Memory B cell (primary cell): ENCODE data around the gene ASB2.
A peak's percentile ranks its signal among the peaks of the same experiment; 100 is the strongest.

Experiments used
- ATAC-seq: fragments of 150-1000 bp; cut with Tn5 transposase; 2 replicates; pipeline ENCODE4 v1.10.0; 2021; ENCODE audit warnings: low read depth, mild to moderate bottlenecking, moderate library complexity
- DNase-seq, 2 donors: peaks; one replicate each; pipeline ENCODE4 v3.0.0; 2022; ENCODE audit warnings: low spot score in 2 of 2
- H3K27ac Mint-ChIP-seq: one replicate; pipeline ENCODE4 v1.8.0; 2022; ENCODE audit warnings: mild to moderate bottlenecking, moderate library complexity, mixed read lengths
- H3K27me3 Mint-ChIP-seq: one replicate; pipeline ENCODE4 v1.8.0; 2022; ENCODE audit warnings: mixed read lengths
- H3K36me3 Mint-ChIP-seq: one replicate; pipeline ENCODE4 v1.8.0; 2022; ENCODE audit warnings: mild to moderate bottlenecking, mixed read lengths
- H3K4me1 Mint-ChIP-seq: one replicate; pipeline ENCODE4 v1.8.0; 2022; ENCODE audit warnings: mixed read lengths
- H3K4me3 Mint-ChIP-seq: one replicate; pipeline ENCODE4 v1.8.0; 2022; ENCODE audit warnings: mild to moderate bottlenecking, moderate library complexity, mixed read lengths
- H3K9me3 Mint-ChIP-seq: one replicate; pipeline ENCODE4 v1.8.0; 2022; ENCODE audit warnings: mixed read lengths

Gene ASB2

DNA sequence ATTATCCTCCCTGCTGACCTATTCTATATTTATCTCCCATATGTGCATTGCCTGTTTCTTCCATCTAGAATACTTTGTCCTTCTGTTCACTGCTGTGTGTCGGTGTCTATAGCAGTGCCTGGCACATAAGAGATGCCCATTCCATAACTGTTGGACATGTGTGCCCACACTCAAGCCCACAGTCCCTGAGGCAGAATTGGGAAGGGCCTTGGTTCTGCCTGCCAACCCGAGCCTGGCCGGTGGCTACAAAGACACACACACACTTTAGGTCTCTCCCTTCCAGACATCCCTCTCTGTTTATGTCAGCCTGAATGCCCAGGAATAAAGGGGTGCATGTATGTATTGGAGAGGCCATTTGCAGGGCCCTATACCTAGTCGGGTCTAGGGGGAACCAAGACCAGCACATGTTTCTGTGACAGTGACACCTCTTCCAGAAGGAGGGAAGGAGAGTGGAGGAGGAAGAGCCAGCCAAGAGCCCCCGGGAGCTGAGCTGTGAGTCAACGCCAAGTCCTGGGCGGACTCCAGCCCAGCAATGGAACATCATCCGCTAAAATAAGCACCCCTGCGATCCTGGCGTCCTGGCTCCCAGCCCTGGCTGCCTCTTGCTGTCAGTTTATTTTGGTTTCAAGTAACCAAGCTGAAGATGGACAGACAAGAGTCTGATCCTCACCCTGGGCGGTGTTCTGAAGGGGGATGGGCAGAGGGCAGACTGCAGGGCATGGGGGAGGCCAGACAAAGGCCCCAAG, 4.3 kb upstream of the ASB2 start:
- H3K4me1 Mint-ChIP-seq: peaks cover 17% of the 10 kb centered on the region
- no peak overlapping the region for H3K27ac Mint-ChIP-seq
- peaks cover 4% of the 10 kb centered on the region for H3K36me3 Mint-ChIP-seq
- ATAC-seq: no peak
- peaks cover 28% of the 10 kb centered on the region for H3K27me3 Mint-ChIP-seq
- H3K4me3 Mint-ChIP-seq: no peak overlapping the region
- peaks cover 5% of the 10 kb centered on the region for H3K9me3 Mint-ChIP-seq
- no peak for DNase-seq

DNA sequence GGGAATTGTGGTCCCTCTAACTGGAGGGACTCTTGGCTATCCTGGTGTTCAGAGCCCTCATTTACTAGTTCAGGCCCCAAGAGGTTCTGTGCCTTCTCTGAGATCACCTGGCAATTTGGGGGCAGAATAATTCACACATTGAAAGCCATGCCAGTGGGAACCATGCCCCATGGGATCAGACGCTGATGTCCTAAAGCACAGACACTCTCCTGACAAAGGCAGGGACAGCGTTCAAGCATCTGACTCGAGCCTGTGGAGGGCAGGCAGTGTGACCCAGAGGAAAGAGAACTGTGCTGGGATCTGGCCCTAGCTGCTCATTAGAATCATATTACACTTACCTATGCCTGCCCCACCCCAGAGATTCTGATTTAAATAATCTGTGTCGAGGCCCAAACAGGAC, 2.4 kb upstream of the ASB2 start:
- Mint-ChIP-seq H3K36me3 (peaks cover 4% of the 10 kb centered on the region), H3K4me1 (peaks cover 19% of the 10 kb centered on the region), H3K27ac (no peak overlapping the region), H3K9me3 (peaks cover 5% of the 10 kb centered on the region), H3K27me3 (peaks cover 26% of the 10 kb centered on the region), H3K4me3 (no peak overlapping the region)
- ATAC-seq: no peak
- no peak for DNase-seq

DNA sequence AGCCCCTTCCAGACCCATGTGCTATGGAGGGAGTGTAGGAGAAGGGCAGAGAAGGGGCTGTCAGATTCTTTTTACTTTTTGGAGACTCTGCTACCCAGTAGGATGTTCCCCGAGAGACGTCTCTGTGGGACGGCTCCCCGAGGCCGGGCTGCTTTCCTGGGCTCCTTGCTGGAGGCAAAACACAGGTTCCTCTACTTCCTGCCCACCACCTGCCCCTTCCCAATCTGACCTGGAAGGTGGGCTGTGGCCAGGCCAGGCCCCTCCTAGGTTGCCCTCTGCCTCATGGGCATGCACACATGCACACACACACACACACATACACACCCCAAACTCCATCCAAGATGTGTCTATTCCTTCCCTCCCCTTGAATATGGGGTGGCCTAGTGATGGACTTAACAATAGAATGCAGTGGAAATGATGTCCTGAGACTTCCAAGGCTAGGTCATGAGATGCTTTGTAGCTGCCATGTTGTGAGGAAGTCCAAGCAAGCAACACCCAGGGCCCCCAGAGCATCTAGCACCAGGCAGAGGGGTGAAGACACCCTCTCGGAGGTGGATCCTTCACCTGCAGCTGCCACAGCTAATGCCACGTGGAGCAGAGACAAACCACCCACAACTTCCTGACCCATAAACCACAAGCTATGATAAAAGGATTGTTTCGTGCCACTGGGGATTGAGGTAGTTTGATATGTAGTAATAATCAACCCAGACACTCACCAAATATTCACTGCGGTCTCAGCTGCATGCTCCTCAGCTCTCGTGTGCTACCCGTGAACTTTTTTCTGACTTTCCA, 1.6 kb upstream of the ASB2 start:
- no peak overlapping the region for H3K27ac Mint-ChIP-seq
- H3K4me3 Mint-ChIP-seq: no peak overlapping the region
- ATAC-seq (peak; percentile 97), DNase-seq (peak in 1 of 2 donors; percentile 57)
- peaks cover 22% of the 10 kb centered on the region for H3K27me3 Mint-ChIP-seq
- peaks cover 5% of the 10 kb centered on the region for H3K9me3 Mint-ChIP-seq
- H3K4me1 Mint-ChIP-seq: peaks cover 19% of the 10 kb centered on the region
- H3K36me3 Mint-ChIP-seq: peaks cover 4% of the 10 kb centered on the region

DNA sequence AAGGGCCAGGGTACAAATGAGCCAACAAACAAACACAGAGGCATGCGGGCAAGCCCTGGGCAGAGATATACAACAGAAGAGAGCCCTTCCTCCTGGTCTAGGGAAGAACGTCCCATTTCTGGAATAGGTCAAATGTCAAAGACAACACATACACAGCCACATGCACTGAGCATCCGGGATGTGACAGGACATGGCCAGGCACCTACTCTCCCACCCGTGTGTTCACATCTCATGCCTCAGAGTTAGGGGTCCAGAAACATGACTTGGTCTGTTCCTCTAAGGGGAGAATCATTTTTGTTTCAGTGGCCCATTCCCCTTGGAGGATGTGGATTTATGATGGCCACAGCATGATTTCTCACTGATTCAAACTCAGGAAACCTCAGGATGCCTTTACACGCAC, 801 bp upstream of the ASB2 start:
- Mint-ChIP-seq H3K27me3 (peaks cover 21% of the 10 kb centered on the region), H3K4me1 (peaks cover 19% of the 10 kb centered on the region), H3K36me3 (peaks cover 4% of the 10 kb centered on the region), H3K9me3 (peaks cover 5% of the 10 kb centered on the region), H3K27ac (no peak overlapping the region), H3K4me3 (no peak overlapping the region)
- ATAC-seq (no peak), DNase-seq (no peak)

DNA sequence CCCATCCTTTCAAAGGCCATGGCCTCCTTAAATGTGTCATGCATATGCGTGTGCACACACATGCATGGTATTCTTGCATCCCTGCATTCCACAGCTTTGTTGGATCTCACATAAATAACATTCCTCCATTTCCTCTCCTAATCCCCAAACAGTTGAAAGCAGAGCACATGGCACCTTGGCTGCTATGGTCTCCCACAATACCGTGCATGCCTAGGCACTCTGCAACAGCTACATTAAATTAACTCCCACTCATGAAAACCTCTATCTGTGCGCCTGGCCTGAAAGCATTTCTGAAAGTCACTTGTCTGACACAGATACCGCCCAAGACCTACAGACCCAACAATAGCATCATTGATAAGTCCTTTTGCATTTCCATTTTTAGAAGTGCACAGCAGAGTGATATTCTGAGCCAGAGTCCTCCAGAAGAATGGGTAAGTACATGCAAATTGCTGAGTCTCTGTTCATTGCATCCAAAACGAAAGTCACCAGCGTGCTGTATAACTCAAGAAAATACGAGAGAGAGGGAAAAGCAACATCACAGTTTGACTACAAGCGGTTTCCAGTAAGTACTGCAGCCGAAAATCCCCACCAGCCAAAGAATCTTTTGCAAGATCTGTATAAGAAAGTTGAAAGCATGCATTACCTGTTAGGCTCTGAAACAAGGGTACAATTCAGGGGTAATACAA, 436 bp downstream of the ASB2 start:
- peak overlapping the region; percentile 60 for H3K4me3 Mint-ChIP-seq
- no peak overlapping the region for H3K27ac Mint-ChIP-seq
- peaks cover 28% of the 10 kb centered on the region for H3K4me1 Mint-ChIP-seq
- H3K9me3 Mint-ChIP-seq: peaks cover 5% of the 10 kb centered on the region
- DNase-seq (no peak), ATAC-seq (no peak)
- peaks cover 18% of the 10 kb centered on the region for H3K27me3 Mint-ChIP-seq
- peaks cover 4% of the 10 kb centered on the region for H3K36me3 Mint-ChIP-seq

DNA sequence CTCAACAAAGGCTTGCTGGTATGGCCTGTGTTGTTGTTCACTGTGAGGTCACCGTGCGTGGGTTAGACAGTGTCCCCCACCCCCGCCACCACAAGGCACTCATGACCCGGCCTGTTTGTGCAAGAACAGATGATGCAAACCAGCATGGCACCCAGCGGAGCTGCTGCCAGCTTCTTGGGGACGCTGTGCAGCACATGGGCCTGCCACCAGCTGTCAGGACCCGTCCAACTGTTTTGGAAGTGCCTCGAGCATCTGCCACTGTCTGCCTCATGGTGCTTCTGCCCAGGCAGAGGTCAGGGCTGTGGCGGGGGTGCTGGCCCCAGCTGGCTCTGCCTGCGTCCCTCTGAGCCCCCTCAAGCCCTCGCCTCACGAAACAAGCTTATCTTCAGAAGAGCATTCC, 1.5 kb downstream of the ASB2 start:
- Mint-ChIP-seq H3K4me1 (peaks cover 35% of the 10 kb centered on the region), H3K27me3 (peaks cover 12% of the 10 kb centered on the region), H3K36me3 (peaks cover 4% of the 10 kb centered on the region), H3K4me3 (no peak overlapping the region), H3K9me3 (peaks cover 5% of the 10 kb centered on the region), H3K27ac (no peak overlapping the region)
- no peak for DNase-seq
- no peak for ATAC-seq

DNA sequence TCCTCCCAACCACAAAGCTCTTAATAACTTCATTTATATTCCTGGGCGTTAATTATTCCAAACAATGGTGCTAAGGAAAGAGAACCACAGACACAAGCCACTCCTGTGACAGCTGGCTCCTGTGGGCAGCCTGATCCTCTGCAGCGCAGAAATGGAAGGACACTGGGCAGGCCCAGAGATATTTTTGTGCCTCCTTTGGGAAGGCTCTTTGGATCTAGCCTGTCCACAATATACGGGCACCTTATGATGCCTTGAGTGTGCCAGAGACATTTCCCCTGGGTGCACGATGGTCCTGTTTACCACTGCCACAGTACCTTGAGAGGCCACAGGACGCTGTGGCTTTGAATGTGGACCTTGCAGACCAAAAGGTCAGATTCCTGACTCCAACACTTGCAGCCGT, 2.1 kb downstream of the ASB2 start:
- Mint-ChIP-seq H3K27ac (no peak overlapping the region), H3K36me3 (peaks cover 4% of the 10 kb centered on the region), H3K4me3 (no peak overlapping the region), H3K4me1 (peaks cover 35% of the 10 kb centered on the region), H3K27me3 (peaks cover 12% of the 10 kb centered on the region), H3K9me3 (peaks cover 5% of the 10 kb centered on the region)
- ATAC-seq (no peak), DNase-seq (no peak)

DNA sequence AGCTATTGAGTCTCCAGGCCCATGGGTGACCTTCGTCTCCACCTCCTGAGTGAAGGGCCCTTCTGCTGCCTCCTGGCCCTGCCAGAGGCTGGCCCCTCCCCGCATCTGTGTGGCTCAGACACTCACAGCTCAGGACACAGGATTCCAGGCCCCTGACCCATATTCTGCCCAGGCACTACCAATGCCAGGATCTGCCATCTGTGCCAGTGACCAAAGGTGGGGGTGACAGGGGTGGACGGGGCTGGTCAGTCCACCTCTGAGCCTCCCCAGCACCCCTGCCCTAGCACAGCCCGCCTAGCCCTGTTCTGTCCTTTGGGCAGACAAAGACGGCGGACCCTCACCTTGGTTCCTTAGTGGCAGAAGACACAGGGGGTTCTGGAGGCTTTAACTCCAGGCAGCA, 2.8 kb downstream of the ASB2 start:
- ATAC-seq (no peak), DNase-seq (no peak)
- Mint-ChIP-seq H3K27ac (no peak overlapping the region), H3K4me3 (no peak overlapping the region), H3K9me3 (peaks cover 5% of the 10 kb centered on the region), H3K36me3 (peaks cover 4% of the 10 kb centered on the region), H3K27me3 (peaks cover 12% of the 10 kb centered on the region), H3K4me1 (peaks cover 40% of the 10 kb centered on the region)

DNA sequence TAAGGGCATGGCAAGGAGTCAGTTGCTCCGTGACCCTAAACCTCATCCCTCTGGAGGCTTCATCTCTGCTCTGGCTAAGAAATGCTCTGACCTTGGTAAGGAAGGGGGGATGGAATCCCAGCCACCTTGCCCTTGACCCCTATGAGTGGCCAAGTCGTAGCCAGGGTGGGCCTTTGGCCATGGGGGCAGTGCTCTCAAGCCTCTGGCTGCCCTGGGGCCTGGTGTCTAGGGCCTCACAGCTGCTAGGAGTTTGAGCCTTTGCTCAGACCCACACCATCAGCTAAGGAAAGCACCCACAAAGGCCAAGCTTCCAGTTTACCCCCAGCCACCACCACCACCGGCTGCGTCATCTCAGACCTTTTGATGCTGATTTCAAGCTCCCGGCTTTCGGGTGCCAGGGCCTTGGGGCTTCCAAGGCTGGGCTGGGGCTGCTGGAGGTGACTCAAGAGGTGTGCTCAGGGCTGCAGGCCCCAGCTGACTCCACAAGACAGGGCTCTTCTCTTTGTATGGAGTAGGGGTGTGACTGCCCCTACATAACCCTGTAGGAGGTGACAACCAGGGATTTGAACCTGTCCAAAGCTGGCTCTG, 3.7 kb downstream of the ASB2 start:
- H3K27ac Mint-ChIP-seq: no peak overlapping the region
- H3K4me1 Mint-ChIP-seq: peaks cover 45% of the 10 kb centered on the region
- peaks cover 12% of the 10 kb centered on the region for H3K27me3 Mint-ChIP-seq
- peaks cover 4% of the 10 kb centered on the region for H3K36me3 Mint-ChIP-seq
- DNase-seq: no peak
- peaks cover 5% of the 10 kb centered on the region for H3K9me3 Mint-ChIP-seq
- no peak overlapping the region for H3K4me3 Mint-ChIP-seq
- no peak for ATAC-seq

DNA sequence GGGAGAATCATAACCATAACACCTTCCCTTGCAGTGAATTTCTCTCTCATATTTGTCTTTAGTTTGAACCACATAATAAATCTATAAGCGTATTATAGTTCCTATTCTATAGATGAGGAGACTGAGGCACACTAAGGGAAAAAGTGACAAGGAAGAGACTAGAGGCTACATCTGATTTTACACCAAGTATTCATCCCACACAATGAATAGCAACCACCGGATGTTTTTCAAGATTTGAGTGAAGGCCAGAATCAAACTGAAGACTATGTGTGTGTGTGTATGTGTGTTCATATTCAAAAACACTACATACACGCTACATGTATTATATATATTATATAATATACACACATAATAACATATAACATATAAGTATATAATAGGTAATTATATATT, 4.7 kb downstream of the ASB2 start:
- DNase-seq (no peak), ATAC-seq (no peak)
- Mint-ChIP-seq H3K36me3 (peaks cover 2% of the 10 kb centered on the region), H3K27ac (peak overlapping the region; percentile 75), H3K4me1 (peaks cover 42% of the 10 kb centered on the region), H3K4me3 (peak overlapping the region; percentile 92), H3K9me3 (peaks cover 1% of the 10 kb centered on the region), H3K27me3 (peaks cover 9% of the 10 kb centered on the region)

DNA sequence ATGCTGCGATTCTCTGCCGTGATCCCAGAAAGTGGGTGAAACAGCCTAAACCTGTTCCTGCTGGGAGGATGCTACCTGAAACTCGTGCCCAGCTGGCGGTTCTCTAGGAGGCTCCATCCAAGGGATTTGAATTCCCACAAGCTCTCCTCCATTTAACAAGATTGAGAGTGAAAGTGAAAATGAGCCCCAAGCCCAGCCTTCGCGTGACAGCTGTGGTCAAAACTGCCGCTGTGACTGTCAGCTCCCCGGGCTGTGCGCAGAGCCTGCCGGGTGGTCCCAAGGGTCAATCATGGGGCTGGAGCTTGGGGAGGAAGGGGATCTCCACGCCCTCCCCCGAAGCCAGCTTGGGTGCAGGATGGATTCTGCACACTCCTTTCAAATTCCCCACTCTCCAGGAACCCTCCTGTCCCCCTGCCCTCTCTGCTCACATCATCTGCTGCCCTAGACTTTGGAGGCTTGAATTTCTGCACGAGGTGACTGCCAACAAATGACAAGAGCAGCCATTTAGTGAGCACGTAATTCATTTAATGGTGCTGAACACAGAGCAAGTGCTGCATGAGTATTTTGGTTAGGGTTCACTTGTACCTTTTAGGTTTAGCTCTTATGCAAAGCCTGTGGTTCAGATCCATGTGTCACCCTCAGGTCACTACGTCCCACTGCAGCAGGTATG, 5.3 kb downstream of the ASB2 start:
- no peaks in the 10 kb centered on the region for H3K9me3 Mint-ChIP-seq
- H3K4me3 Mint-ChIP-seq: peak overlapping the region; percentile 92
- H3K4me1 Mint-ChIP-seq: peaks cover 39% of the 10 kb centered on the region
- peak; percentile 47 for ATAC-seq
- peaks cover 6% of the 10 kb centered on the region for H3K27me3 Mint-ChIP-seq
- peak overlapping the region; percentile 75 for H3K27ac Mint-ChIP-seq
- peaks cover 1% of the 10 kb centered on the region for H3K36me3 Mint-ChIP-seq
- peak; percentile 33 to 39 for DNase-seq

DNA sequence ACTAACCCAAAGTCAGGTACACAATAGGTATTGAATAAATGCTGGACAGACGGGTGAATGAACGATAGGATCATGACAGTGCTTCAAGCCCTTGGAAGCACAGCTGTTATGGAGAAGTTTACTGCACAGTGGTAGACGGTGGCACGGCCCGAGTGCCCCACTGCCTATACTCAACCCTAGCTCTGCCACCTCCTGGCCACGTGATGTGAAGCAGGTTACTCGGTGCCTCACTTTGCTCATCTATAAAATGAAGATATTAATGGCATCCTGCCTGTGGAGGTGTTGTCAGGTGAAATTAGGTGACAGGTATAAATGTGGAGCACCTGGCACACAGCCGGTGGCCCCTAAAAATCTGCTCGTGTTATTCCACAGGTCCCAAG, 5.8 kb downstream of the ASB2 start:
- peak; percentile 63 for ATAC-seq
- Mint-ChIP-seq H3K9me3 (no peaks in the 10 kb centered on the region), H3K4me1 (peaks cover 34% of the 10 kb centered on the region), H3K36me3 (no peaks in the 10 kb centered on the region), H3K27ac (peak overlapping the region; percentile 75), H3K4me3 (peak overlapping the region; percentile 92), H3K27me3 (peaks cover 1% of the 10 kb centered on the region)
- DNase-seq: peak; percentile 59 to 61

DNA sequence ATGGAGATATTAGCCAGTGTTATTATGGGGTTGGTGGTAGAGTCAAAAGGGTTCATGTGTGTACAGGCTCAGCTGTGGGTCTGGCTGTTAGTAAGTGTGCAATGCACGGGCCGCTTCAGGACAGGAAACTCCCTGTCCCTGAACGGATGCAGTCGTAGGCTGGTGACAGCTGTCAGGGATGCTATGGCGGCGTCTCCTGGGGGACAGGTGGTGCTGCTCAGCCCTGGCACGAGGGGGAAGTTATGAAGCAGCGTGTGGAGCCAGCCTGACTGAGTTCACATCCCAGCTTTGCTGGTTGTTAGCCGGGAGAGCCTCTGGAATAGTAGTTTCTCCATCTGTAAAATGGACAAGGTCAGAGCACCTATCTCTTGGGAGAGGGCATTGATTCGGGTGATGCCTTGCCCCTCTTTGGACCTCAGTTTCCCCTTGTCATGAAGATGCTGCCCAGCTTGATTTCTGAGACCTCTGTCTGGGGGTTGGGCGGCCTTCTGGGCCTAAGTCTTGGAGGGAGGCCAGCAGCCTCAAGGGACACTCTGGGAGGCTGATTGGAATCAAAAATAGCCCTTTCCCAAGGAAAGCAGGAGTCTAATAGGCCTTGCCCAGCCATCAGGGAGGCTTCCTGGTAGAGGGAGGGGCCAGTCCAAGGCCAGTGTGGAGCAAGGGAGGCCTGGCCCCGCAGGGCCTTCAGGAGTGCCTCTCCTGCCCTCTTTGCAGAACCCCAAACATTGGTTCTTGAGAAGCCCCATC, 7.1 kb downstream of the ASB2 start:
- no peaks in the 10 kb centered on the region for H3K27me3 Mint-ChIP-seq
- peak overlapping the region; percentile 6 for H3K4me3 Mint-ChIP-seq
- DNase-seq (no peak), ATAC-seq (peak; percentile 21)
- H3K9me3 Mint-ChIP-seq: peaks cover 5% of the 10 kb centered on the region
- H3K36me3 Mint-ChIP-seq: peaks cover 3% of the 10 kb centered on the region
- peaks cover 41% of the 10 kb centered on the region for H3K4me1 Mint-ChIP-seq
- H3K27ac Mint-ChIP-seq: peak overlapping the region; percentile 10
